Measurements from ENCODE around the gene GPC6.

- TF ChIP-seq CTCF (IDR thresholded peaks at IDR 0.05): no peak
- no peak for TF ChIP-seq EZH2 (IDR thresholded peaks at IDR 0.05; ENCODE audit: borderline replicate concordance, insufficient read depth, low read depth, low read length, poor library complexity, severe bottlenecking)
These were observed 607.4 kb downstream of the GPC6 start for GRCh38 chr13:93834051-93834450.

Data from B cell (primary cell).